K562 (cell line): ENCODE data around the gene TANK.

Source experiments
- BHLHE40 ChIP-seq: IDR thresholded peaks from 2 replicates; pipeline ENCODE4 v1.6.1; 2011; ENCODE audit warnings: low read length, improper control_type of control experiment
- BRD4 ChIP-seq: fragments of 200-600 bp; sonication (generic); IDR thresholded peaks from 2 replicates; pipeline ENCODE4 v1.6.1; 2017; ENCODE audit warnings: inconsistent platforms
- CAMTA2 ChIP-seq: fragments of 250-450 bp; sonication (Bioruptor Pico); conservative IDR thresholded peaks from 2 replicates; pipeline ENCODE4 v1.5.1; 2022
- CTCF ChIP-seq, 3 experiments: IDR thresholded peaks in 2 of 3; conservative IDR thresholded peaks in 1 of 3; 2 replicates each; pipeline ENCODE4 v1.5.1; 2011 to 2012; ENCODE audit warnings: low read length in 3 of 3, mild to moderate bottlenecking in 3 of 3, control low read depth in 2 of 3, improper control_type of control experiment in 1 of 3, inconsistent platforms in 1 of 3, low read depth in 1 of 3, mixed read lengths in 1 of 3, moderate library complexity in 1 of 3; ENCODE audit not compliant: insufficient read depth in 2 of 3
- EP300 ChIP-seq: IDR thresholded peaks from 2 replicates; pipeline ENCODE4 v1.6.1; 2012; ENCODE audit warnings: low read length, improper control_type of control experiment
- FOXM1 ChIP-seq, 2 experiments: fragments of 450-650 bp in 1 of 2; sonication (generic) in 1 of 2; formaldehyde crosslinking in 1 of 2; IDR thresholded peaks; 2 replicates each; pipeline versions ENCODE4 v1.6.1 to v1.9.0; 2017 to 2022; ENCODE audit warnings: low read depth in 2 of 2, mild to moderate bottlenecking in 2 of 2, missing genetic modification reagents in 1 of 2, moderate library complexity in 1 of 2
- ILF3 ChIP-seq: fragments of 450-650 bp; IDR thresholded peaks from 2 replicates; pipeline ENCODE4 v1.6.1; 2018; ENCODE audit warnings: antibody characterized with exemption, mild to moderate bottlenecking, moderate library complexity, borderline replicate concordance
- KAT7 ChIP-seq: sonication (generic); formaldehyde crosslinking; IDR thresholded peaks from 2 replicates; pipeline ENCODE4 v1.8.0; 2022; ENCODE audit warnings: missing genetic modification reagents, mild to moderate bottlenecking, borderline replicate concordance
- NR1H2 ChIP-seq: sonication (generic); formaldehyde crosslinking; IDR thresholded peaks from 2 replicates; pipeline ENCODE4 v1.4.0; 2020; ENCODE audit warnings: mild to moderate bottlenecking, missing genetic modification reagents
- POLR2H ChIP-seq: IDR thresholded peaks from 2 replicates; pipeline ENCODE4 v1.6.1; 2016; ENCODE audit warnings: missing genetic modification characterization, low read depth, mild to moderate bottlenecking, control low read depth, missing compliant biosample characterization, moderate library complexity
- SETDB1 ChIP-seq: IDR thresholded peaks from one replicate; pipeline ENCODE4 v1.6.1; 2012; ENCODE audit warnings: low read length, control low read depth, inconsistent platforms
- SREBF2 ChIP-seq: sonication (generic); formaldehyde crosslinking; IDR thresholded peaks from 2 replicates; pipeline ENCODE4 v1.4.0; 2020; ENCODE audit warnings: mild to moderate bottlenecking, missing genetic modification reagents
- ZBTB17 ChIP-seq: fragments of 450-650 bp; formaldehyde crosslinking; IDR thresholded peaks from 2 replicates; pipeline ENCODE4 v1.4.0; 2020; ENCODE audit warnings: mild to moderate bottlenecking
- TF ChIP-seq, protein P1 (sequence below): fragments of 450-650 bp; IDR thresholded peaks from 2 replicates; pipeline ENCODE4 v1.6.1; 2017; ENCODE audit warnings: antibody characterized with exemption, mild to moderate bottlenecking

DNA sequence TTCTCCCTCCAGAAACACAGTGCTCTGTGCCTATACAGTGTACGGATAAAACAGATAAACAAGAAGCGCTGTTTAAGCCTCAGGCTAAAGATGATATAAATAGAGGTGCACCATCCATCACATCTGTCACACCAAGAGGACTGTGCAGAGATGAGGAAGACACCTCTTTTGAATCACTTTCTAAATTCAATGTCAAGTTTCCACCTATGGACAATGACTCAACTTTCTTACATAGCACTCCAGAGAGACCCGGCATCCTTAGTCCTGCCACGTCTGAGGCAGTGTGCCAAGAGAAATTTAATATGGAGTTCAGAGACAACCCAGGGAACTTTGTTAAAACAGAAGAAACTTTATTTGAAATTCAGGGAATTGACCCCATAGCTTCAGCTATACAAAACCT, 70.7 kb downstream of the TANK start:
- TF ChIP-seq SREBF2 (CRISPR knock-in tag) (no peak), ZBTB17 (CRISPR knock-in tag) (no peak), EP300 (no peak), BRD4 (no peak), POLR2H (tag) (no peak), SETDB1 (no peak), CAMTA2 (CRISPR knock-in tag) (no peak), ILF3 (no peak), FOXM1 (IDR thresholded peaks at IDR 0.05; ENCODE audit: low read depth) (no peak), FOXM1 (CRISPR knock-in tag; IDR thresholded peaks at IDR 0.05; ENCODE audit: low read depth) (no peak), CTCF (IDR thresholded peaks at IDR 0.05 in 2 of 3, conservative IDR thresholded peaks at IDR 0.05 in 1 of 3; ENCODE audit: insufficient read depth in 2 of 3, low read depth in 1 of 3, low read length in 3 of 3) (no peak), KAT7 (CRISPR knock-in tag) (no peak), BHLHE40 (no peak), NR1H2 (CRISPR knock-in tag) (no peak)
- TF ChIP-seq, protein P1, sequence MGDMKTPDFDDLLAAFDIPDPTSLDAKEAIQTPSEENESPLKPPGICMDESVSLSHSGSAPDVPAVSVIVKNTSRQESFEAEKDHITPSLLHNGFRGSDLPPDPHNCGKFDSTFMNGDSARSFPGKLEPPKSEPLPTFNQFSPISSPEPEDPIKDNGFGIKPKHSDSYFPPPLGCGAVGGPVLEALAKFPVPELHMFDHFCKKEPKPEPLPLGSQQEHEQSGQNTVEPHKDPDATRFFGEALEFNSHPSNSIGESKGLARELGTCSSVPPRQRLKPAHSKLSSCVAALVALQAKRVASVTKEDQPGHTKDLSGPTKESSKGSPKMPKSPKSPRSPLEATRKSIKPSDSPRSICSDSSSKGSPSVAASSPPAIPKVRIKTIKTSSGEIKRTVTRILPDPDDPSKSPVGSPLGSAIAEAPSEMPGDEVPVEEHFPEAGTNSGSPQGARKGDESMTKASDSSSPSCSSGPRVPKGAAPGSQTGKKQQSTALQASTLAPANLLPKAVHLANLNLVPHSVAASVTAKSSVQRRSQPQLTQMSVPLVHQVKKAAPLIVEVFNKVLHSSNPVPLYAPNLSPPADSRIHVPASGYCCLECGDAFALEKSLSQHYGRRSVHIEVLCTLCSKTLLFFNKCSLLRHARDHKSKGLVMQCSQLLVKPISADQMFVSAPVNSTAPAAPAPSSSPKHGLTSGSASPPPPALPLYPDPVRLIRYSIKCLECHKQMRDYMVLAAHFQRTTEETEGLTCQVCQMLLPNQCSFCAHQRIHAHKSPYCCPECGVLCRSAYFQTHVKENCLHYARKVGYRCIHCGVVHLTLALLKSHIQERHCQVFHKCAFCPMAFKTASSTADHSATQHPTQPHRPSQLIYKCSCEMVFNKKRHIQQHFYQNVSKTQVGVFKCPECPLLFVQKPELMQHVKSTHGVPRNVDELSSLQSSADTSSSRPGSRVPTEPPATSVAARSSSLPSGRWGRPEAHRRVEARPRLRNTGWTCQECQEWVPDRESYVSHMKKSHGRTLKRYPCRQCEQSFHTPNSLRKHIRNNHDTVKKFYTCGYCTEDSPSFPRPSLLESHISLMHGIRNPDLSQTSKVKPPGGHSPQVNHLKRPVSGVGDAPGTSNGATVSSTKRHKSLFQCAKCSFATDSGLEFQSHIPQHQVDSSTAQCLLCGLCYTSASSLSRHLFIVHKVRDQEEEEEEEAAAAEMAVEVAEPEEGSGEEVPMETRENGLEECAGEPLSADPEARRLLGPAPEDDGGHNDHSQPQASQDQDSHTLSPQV, result no peak
